ENCODE data around the gene ZNF521. TPM values are rescaled to one million over a fixed set of nuclear protein-coding genes. Genes with fewer than 3 reads are reported as not detected.
A peak's percentile ranks its signal among the peaks of the same experiment; 100 is the strongest.

The ZNF521 gene
- total and polyA plus RNA-seq, 3 experiments from 2014 or later: not detected

GRCh38 chr18:25112821-25113434 is 239.0 kb downstream of the ZNF521 start:
- H3K4me3 ChIP-seq (ENCODE audit: low read length): no peak overlapping the region
- H3K36me3 Mint-ChIP-seq: no peaks in the 10 kb centered on the region
- H3K27ac ChIP-seq (ENCODE audit: low read depth, low read length): no peak overlapping the region
- ChIA-PET CTCF (no interaction called here), POLR2A (no interaction called here)
- no peaks in the 10 kb centered on the region for H3K9me3 ChIP-seq (ENCODE audit: low read length)
- H3K4me3 Mint-ChIP-seq: no peak overlapping the region
- H3K27me3 ChIP-seq (ENCODE audit: insufficient read depth, low read length, poor library complexity, severe bottlenecking): no peaks in the 10 kb centered on the region
- peaks cover 0 to 5% (median 1%) of the 10 kb centered on the region in 5 donors for H3K9me3 Mint-ChIP-seq
- H3K27ac Mint-ChIP-seq: no peak overlapping the region
- no peak for DNase-seq
- H3K4me1 ChIP-seq (ENCODE audit: insufficient read depth, low read length): no peaks in the 10 kb centered on the region
- no peaks in the 10 kb centered on the region for H3K4me1 Mint-ChIP-seq
- no peaks in the 10 kb centered on the region for H3K36me3 ChIP-seq (ENCODE audit: insufficient read depth, low read length)
- no peaks in the 10 kb centered on the region for H3K27me3 Mint-ChIP-seq

GRCh38 chr18:25111377-25112288 is 240.3 kb downstream of the ZNF521 start:
- CTCF ChIA-PET: no interaction called here
- Histone ChIP-seq H3K9me3 (ENCODE audit: low read length) (no peaks in the 10 kb centered on the region), H3K4me3 (ENCODE audit: low read length) (no peak overlapping the region), H3K27ac (ENCODE audit: low read depth, low read length) (no peak overlapping the region), H3K27me3 (ENCODE audit: insufficient read depth, low read length, poor library complexity, severe bottlenecking) (no peaks in the 10 kb centered on the region), H3K4me1 (ENCODE audit: insufficient read depth, low read length) (no peaks in the 10 kb centered on the region), H3K36me3 (ENCODE audit: insufficient read depth, low read length) (no peaks in the 10 kb centered on the region)
- no peak overlapping the region for H3K4me3 Mint-ChIP-seq
- no peaks in the 10 kb centered on the region for H3K27me3 Mint-ChIP-seq
- peaks cover 0 to 4% (median 0%) of the 10 kb centered on the region in 5 donors for H3K9me3 Mint-ChIP-seq
- H3K4me1 Mint-ChIP-seq: no peaks in the 10 kb centered on the region
- no peaks in the 10 kb centered on the region for H3K36me3 Mint-ChIP-seq
- POLR2A ChIA-PET: no interaction called here
- DNase-seq: no peak
- H3K27ac Mint-ChIP-seq: no peak overlapping the region

GRCh38 chr18:25109484-25109883 is 242.5 kb downstream of the ZNF521 start:
- no peaks in the 10 kb centered on the region for H3K27me3 ChIP-seq (ENCODE audit: insufficient read depth, low read length, poor library complexity, severe bottlenecking)
- no peak overlapping the region for H3K27ac ChIP-seq (ENCODE audit: low read depth, low read length)
- H3K4me3 Mint-ChIP-seq: no peak overlapping the region
- no peak overlapping the region for H3K4me3 ChIP-seq (ENCODE audit: low read length)
- no peaks in the 10 kb centered on the region for H3K27me3 Mint-ChIP-seq
- no peaks in the 10 kb centered on the region for H3K9me3 ChIP-seq (ENCODE audit: low read length)
- DNase-seq: no peak
- no peaks in the 10 kb centered on the region for H3K36me3 Mint-ChIP-seq
- H3K4me1 Mint-ChIP-seq: no peaks in the 10 kb centered on the region
- POLR2A ChIA-PET: no interaction called here
- no peak overlapping the region for H3K27ac Mint-ChIP-seq
- no peaks in the 10 kb centered on the region for H3K4me1 ChIP-seq (ENCODE audit: insufficient read depth, low read length)
- H3K9me3 Mint-ChIP-seq: peaks cover 0 to 4% (median 0%) of the 10 kb centered on the region in 5 donors
- CTCF ChIA-PET: no interaction called here
- no peaks in the 10 kb centered on the region for H3K36me3 ChIP-seq (ENCODE audit: insufficient read depth, low read length)

GRCh38 chr18:25103468-25104155 is 248.4 kb downstream of the ZNF521 start:
- Mint-ChIP-seq H3K4me3 (no peak overlapping the region), H3K27me3 (no peaks in the 10 kb centered on the region), H3K36me3 (no peaks in the 10 kb centered on the region), H3K9me3 (no peaks in the 10 kb centered on the region), H3K4me1 (no peaks in the 10 kb centered on the region), H3K27ac (no peak overlapping the region)
- POLR2A ChIA-PET: no interaction called here
- DNase-seq: no peak
- no peaks in the 10 kb centered on the region for H3K27me3 ChIP-seq (ENCODE audit: insufficient read depth, low read length, poor library complexity, severe bottlenecking)
- no peak overlapping the region for H3K4me3 ChIP-seq (ENCODE audit: low read length)
- H3K9me3 ChIP-seq (ENCODE audit: low read length): no peaks in the 10 kb centered on the region
- CTCF ChIA-PET: no interaction called here
- no peaks in the 10 kb centered on the region for H3K4me1 ChIP-seq (ENCODE audit: insufficient read depth, low read length)
- H3K27ac ChIP-seq (ENCODE audit: low read depth, low read length): no peak overlapping the region
- no peaks in the 10 kb centered on the region for H3K36me3 ChIP-seq (ENCODE audit: insufficient read depth, low read length)

GRCh38 chr18:25102662-25103061 is 249.3 kb downstream of the ZNF521 start:
- no peak for DNase-seq
- H3K4me3 ChIP-seq (ENCODE audit: low read length): no peak overlapping the region
- Mint-ChIP-seq H3K27ac (no peak overlapping the region), H3K36me3 (no peaks in the 10 kb centered on the region), H3K4me1 (no peaks in the 10 kb centered on the region), H3K27me3 (no peaks in the 10 kb centered on the region), H3K4me3 (no peak overlapping the region), H3K9me3 (no peaks in the 10 kb centered on the region)
- H3K36me3 ChIP-seq (ENCODE audit: insufficient read depth, low read length): no peaks in the 10 kb centered on the region
- H3K4me1 ChIP-seq (ENCODE audit: insufficient read depth, low read length): no peaks in the 10 kb centered on the region
- ChIA-PET CTCF (no interaction called here), POLR2A (no interaction called here)
- no peaks in the 10 kb centered on the region for H3K9me3 ChIP-seq (ENCODE audit: low read length)
- no peaks in the 10 kb centered on the region for H3K27me3 ChIP-seq (ENCODE audit: insufficient read depth, low read length, poor library complexity, severe bottlenecking)
- no peak overlapping the region for H3K27ac ChIP-seq (ENCODE audit: low read depth, low read length)

- Mint-ChIP-seq H3K9me3 (no peaks in the 10 kb centered on the region), H3K27ac (no peak overlapping the region), H3K27me3 (no peaks in the 10 kb centered on the region), H3K4me1 (no peaks in the 10 kb centered on the region), H3K36me3 (no peaks in the 10 kb centered on the region), H3K4me3 (no peak overlapping the region)
- no peaks in the 10 kb centered on the region for H3K4me1 ChIP-seq (ENCODE audit: insufficient read depth, low read length)
- H3K27ac ChIP-seq (ENCODE audit: low read depth, low read length): no peak overlapping the region
- no peak for DNase-seq
- H3K27me3 ChIP-seq (ENCODE audit: insufficient read depth, low read length, poor library complexity, severe bottlenecking): no peaks in the 10 kb centered on the region
- H3K9me3 ChIP-seq (ENCODE audit: low read length): no peaks in the 10 kb centered on the region
- ChIA-PET CTCF (no interaction called here), POLR2A (no interaction called here)
- H3K36me3 ChIP-seq (ENCODE audit: insufficient read depth, low read length): no peaks in the 10 kb centered on the region
- no peak overlapping the region for H3K4me3 ChIP-seq (ENCODE audit: low read length)
Measured at GRCh38 chr18:25100418-25100817, 251.5 kb downstream of the ZNF521 start.

GRCh38 chr18:25099895-25100294 is 252.1 kb downstream of the ZNF521 start:
- ChIA-PET CTCF (no interaction called here), POLR2A (no interaction called here)
- no peak overlapping the region for H3K4me3 Mint-ChIP-seq
- H3K27ac ChIP-seq (ENCODE audit: low read depth, low read length): no peak overlapping the region
- H3K36me3 ChIP-seq (ENCODE audit: insufficient read depth, low read length): no peaks in the 10 kb centered on the region
- no peaks in the 10 kb centered on the region for H3K9me3 ChIP-seq (ENCODE audit: low read length)
- H3K4me1 ChIP-seq (ENCODE audit: insufficient read depth, low read length): no peaks in the 10 kb centered on the region
- H3K4me1 Mint-ChIP-seq: no peaks in the 10 kb centered on the region
- no peaks in the 10 kb centered on the region for H3K36me3 Mint-ChIP-seq
- H3K27ac Mint-ChIP-seq: no peak overlapping the region
- no peaks in the 10 kb centered on the region for H3K9me3 Mint-ChIP-seq
- no peak overlapping the region for H3K4me3 ChIP-seq (ENCODE audit: low read length)
- DNase-seq: no peak
- no peaks in the 10 kb centered on the region for H3K27me3 ChIP-seq (ENCODE audit: insufficient read depth, low read length, poor library complexity, severe bottlenecking)
- no peaks in the 10 kb centered on the region for H3K27me3 Mint-ChIP-seq

- no peaks in the 10 kb centered on the region for H3K36me3 Mint-ChIP-seq
- H3K27me3 Mint-ChIP-seq: no peaks in the 10 kb centered on the region
- H3K27ac ChIP-seq (ENCODE audit: low read depth, low read length): no peak overlapping the region
- no peaks in the 10 kb centered on the region for H3K9me3 ChIP-seq (ENCODE audit: low read length)
- H3K9me3 Mint-ChIP-seq: no peaks in the 10 kb centered on the region
- no peak for DNase-seq
- no peak overlapping the region for H3K4me3 ChIP-seq (ENCODE audit: low read length)
- H3K27me3 ChIP-seq (ENCODE audit: insufficient read depth, low read length, poor library complexity, severe bottlenecking): no peaks in the 10 kb centered on the region
- ChIA-PET POLR2A (no interaction called here), CTCF (no interaction called here)
- H3K27ac Mint-ChIP-seq: peak overlapping the region in 1 of 8 donors; percentile 50
- no peak overlapping the region for H3K4me3 Mint-ChIP-seq
- H3K4me1 Mint-ChIP-seq: no peaks in the 10 kb centered on the region
- no peaks in the 10 kb centered on the region for H3K36me3 ChIP-seq (ENCODE audit: insufficient read depth, low read length)
- no peaks in the 10 kb centered on the region for H3K4me1 ChIP-seq (ENCODE audit: insufficient read depth, low read length)
Measured at GRCh38 chr18:25097569-25098056, 254.4 kb downstream of the ZNF521 start.

All from CD8-positive, alpha-beta memory T cell (primary cell).